MM.1S (cell line): ENCODE measurements around the gene UBE2Q1.

Source experiments
- DNase-seq: peaks from one replicate; pipeline ENCODE4 v3.0.0-alpha.2; 2015
- H2AFZ ChIP-seq: fragments of 300-600 bp; sonication (generic); 2 replicates; pipeline ENCODE4 v1.6.0; 2016; ENCODE audit warnings: antibody characterized with exemption, low read length
- H3F3A ChIP-seq: fragments of 300-600 bp; sonication (generic); 2 replicates; pipeline ENCODE4 v1.6.1; 2016; ENCODE audit warnings: mild to moderate bottlenecking, antibody characterized with exemption, low read length, moderate library complexity, mixed read lengths; ENCODE audit not compliant: insufficient read depth
- H3K27ac ChIP-seq: fragments of 300-600 bp; sonication (generic); 2 replicates; pipeline ENCODE4 v1.5.1; 2016; ENCODE audit warnings: mild to moderate bottlenecking, low read length
- H3K27me3 ChIP-seq: fragments of 300-600 bp; sonication (generic); replicated peaks from 2 replicates; pipeline ENCODE4 v1.6.0; 2016; ENCODE audit warnings: low read length; ENCODE audit not compliant: insufficient read depth
- H3K36me3 ChIP-seq: fragments of 300-600 bp; sonication (generic); replicated peaks from 2 replicates; pipeline ENCODE4 v1.6.1; 2016; ENCODE audit warnings: mild to moderate bottlenecking, low read length, mixed read lengths; ENCODE audit not compliant: insufficient read depth
- H3K4me1 ChIP-seq: fragments of 300-600 bp; sonication (generic); 2 replicates; pipeline ENCODE4 v1.6.1; 2016; ENCODE audit warnings: low read length, mixed read lengths
- H3K4me2 ChIP-seq: fragments of 300-600 bp; sonication (generic); 2 replicates; pipeline ENCODE4 v1.6.0; 2016; ENCODE audit warnings: low read depth, low read length
- H3K4me3 ChIP-seq: fragments of 300-600 bp; sonication (generic); 2 replicates; pipeline ENCODE4 v1.5.1; 2016; ENCODE audit warnings: low read length, mixed read lengths
- H3K79me2 ChIP-seq: fragments of 300-600 bp; sonication (generic); 2 replicates; pipeline ENCODE4 v1.6.1; 2016; ENCODE audit warnings: mixed run types, low read length, mixed read lengths
- H3K9ac ChIP-seq: fragments of 300-600 bp; sonication (generic); 2 replicates; pipeline ENCODE4 v1.6.1; 2016; ENCODE audit warnings: low read length, mixed read lengths
- H3K9me2 ChIP-seq: fragments of 300-600 bp; sonication (generic); replicated peaks from 2 replicates; pipeline ENCODE4 v1.6.1; 2016; ENCODE audit warnings: mild to moderate bottlenecking, low read length, mixed read lengths; ENCODE audit not compliant: insufficient read depth
- H3K9me3 ChIP-seq: fragments of 300-600 bp; sonication (generic); replicated peaks from 2 replicates; pipeline ENCODE4 v1.6.1; 2016; ENCODE audit warnings: mild to moderate bottlenecking, low read length, mixed read lengths; ENCODE audit not compliant: insufficient read depth
- H4K20me1 ChIP-seq: fragments of 300-600 bp; sonication (generic); 2 replicates; pipeline ENCODE4 v1.6.1; 2016; ENCODE audit warnings: mild to moderate bottlenecking, low read length, moderate library complexity, mixed read lengths; ENCODE audit not compliant: insufficient read depth
- CTCF ChIP-seq: fragments of 300-600 bp; sonication (generic); IDR thresholded peaks from 2 replicates; pipeline ENCODE4 v1.5.1; 2016; ENCODE audit warnings: antibody characterized with exemption, low read length, mixed read lengths
- EZH2 ChIP-seq: fragments of 300-600 bp; sonication (generic); optimal IDR thresholded peaks from 2 replicates; pipeline ENCODE3; 2017; ENCODE audit warnings: low read depth, mild to moderate bottlenecking, antibody characterized with exemption, low read length, mixed read lengths
- EZH2phosphoT487 ChIP-seq: fragments of 300-600 bp; sonication (generic); IDR thresholded peaks from 2 replicates; pipeline ENCODE4 v1.6.1; 2018; ENCODE audit warnings: antibody characterized with exemption, low read length

The UBE2Q1 gene

DNA sequence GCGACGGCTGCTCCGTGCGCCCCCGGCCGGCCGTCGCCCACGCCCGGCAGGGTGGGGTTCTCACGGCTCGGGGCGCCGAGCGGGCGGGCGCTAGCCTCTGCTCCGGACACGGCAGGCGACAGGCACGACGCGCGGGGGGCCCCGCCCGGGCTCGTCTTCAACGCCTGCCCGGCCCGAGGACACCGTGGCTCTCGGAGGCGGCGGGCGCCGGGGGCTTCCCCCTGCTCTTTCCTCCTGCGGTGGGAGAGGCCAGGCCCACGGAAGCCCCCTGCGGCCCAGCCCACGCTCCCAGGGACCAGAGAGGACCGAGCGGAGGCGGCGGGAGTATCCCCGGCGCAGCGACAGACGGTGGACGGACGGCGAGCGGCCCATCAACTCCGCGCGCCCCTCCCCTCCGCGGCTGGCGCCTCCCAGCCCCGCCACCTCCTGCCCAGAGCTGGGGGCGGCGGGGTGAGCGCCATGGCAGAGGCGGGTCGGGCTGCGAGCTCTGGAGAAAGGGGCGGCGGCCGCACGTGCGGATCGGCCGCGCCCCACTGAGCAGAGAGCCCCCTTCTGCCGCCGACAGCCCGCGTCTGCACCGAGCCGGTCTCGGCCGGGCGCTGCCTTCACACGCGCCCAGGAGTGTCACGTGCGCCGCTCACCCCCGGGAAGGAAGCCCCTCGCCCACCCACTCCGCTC lies 56.3 kb downstream of the UBE2Q1 start, which contains the start of the genes SHE and TDRD10:
SHE (minus strand) TSS at position 347 of the 678 bp plus-strand sequence. CDS start 386 bp downstream, outside the sequence.
TDRD10 (plus strand) TSS at position 154 of the 678 bp plus-strand sequence. CDS start 4,685 bp downstream, outside the sequence.
- Histone ChIP-seq H3K36me3 (no peaks in the 10 kb centered on the region), H3K9me2 (no peaks in the 10 kb centered on the region), H3K4me2 (no peak within 1 kb of the TSS), H3K9me3 (no peaks in the 10 kb centered on the region), H4K20me1 (no peaks in the 10 kb centered on the region), H3K79me2 (no peaks in the 10 kb centered on the region), H2AFZ (no peak within 1 kb of the TSS), H3K4me1 (peaks cover under 1% of the 10 kb centered on the region), H3K27me3 (peaks cover 12% of the 10 kb centered on the region; the same call in 1 of the 2 replicates), H3F3A (peaks cover 2% of the 10 kb centered on the region; the same call in 1 of the 2 replicates), H3K9ac (no peak within 1 kb of the TSS), H3K4me3 (no peak within 1 kb of the TSS), H3K27ac (no peak within 1 kb of the TSS)
- no peak for DNase-seq
- no peak for TF ChIP-seq EZH2phosphoT487
- TF ChIP-seq CTCF: no peak
- no peak for TF ChIP-seq EZH2

DNA sequence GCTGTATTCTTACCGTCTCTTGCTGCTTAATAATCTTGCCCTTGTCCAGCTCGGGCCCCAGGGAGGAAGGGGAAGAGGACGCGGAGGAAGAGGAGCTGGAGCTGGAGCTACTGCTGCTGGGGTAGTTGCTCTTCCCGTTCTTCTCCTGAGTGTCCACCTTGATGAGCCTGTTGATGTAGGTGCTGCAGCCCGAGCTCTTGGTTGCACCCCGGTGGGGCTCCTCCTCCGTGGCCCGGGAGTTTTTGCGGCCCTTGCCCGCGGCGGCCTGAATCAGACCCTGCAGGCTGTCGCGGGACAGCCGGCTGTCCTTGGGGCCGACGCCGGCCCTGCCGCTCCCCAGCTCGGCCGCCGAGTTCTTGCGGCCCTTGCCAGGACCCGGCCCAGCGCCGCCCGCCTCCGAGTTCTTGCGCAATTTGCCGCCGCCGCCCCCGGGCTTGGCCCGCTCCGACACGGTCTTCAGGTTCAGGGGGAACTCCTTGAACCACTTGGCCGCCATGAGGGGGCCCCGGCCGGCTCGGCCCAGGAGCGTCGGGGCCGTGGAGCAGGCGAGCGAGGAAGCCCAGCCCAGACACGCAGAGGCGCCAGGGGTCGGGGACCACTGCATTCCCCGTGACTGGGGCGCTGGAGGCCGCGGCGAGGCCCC lies 56.9 kb downstream of the UBE2Q1 start:
- TF ChIP-seq EZH2phosphoT487 (no peak), CTCF (no peak), EZH2 (no peak)
- Histone ChIP-seq H2AFZ (no peak overlapping the region), H3K27me3 (peaks cover 12% of the 10 kb centered on the region; the same call in 1 of the 2 replicates), H3K27ac (no peak overlapping the region), H3K9me2 (no peaks in the 10 kb centered on the region), H3K4me1 (peaks cover 7% of the 10 kb centered on the region), H3K79me2 (no peaks in the 10 kb centered on the region), H4K20me1 (no peaks in the 10 kb centered on the region), H3K9me3 (no peaks in the 10 kb centered on the region), H3K36me3 (no peaks in the 10 kb centered on the region), H3K9ac (no peak overlapping the region), H3K4me2 (no peak overlapping the region), H3F3A (peaks cover 9% of the 10 kb centered on the region; the same call in 1 of the 2 replicates), H3K4me3 (no peak overlapping the region)
- no peak for DNase-seq

DNA sequence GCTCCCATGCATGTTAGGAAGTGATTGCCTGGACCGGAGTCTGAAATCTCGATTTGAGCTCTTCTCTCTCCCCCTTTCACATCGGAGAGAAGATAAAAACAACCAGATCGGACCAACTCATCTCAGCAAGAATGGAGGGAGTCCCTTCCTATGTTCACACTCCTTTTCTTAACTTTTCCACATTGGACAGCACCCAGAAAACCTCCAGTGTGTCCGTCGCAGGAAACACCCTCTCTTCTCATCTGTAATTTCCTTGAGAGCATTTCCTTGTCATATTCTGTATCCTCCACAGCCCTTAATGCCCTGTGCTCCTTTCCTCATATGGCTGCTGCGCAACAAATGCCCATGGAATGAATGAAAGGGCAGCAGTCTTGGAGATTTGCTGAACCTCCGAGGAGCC lies 57.9 kb downstream of the UBE2Q1 start:
- Histone ChIP-seq H2AFZ (no peak overlapping the region), H3K9ac (no peak overlapping the region), H3K9me3 (no peaks in the 10 kb centered on the region), H3K27me3 (peaks cover 12% of the 10 kb centered on the region; the same call in 1 of the 2 replicates), H3K27ac (no peak overlapping the region), H3K4me2 (no peak overlapping the region), H3K79me2 (no peaks in the 10 kb centered on the region), H4K20me1 (no peaks in the 10 kb centered on the region), H3K9me2 (no peaks in the 10 kb centered on the region), H3F3A (peaks cover 11% of the 10 kb centered on the region; the same call in 1 of the 2 replicates), H3K4me3 (no peak overlapping the region), H3K36me3 (no peaks in the 10 kb centered on the region), H3K4me1 (peaks cover 11% of the 10 kb centered on the region)
- no peak for DNase-seq
- TF ChIP-seq EZH2phosphoT487: no peak
